LNCaP clone FGC (cell line): Measurements from ENCODE around the gene BBX.

Experiments
- DNase-seq: peaks from one replicate; pipeline ENCODE4 v3.0.0-alpha.2; 2011; ENCODE audit warnings: low read depth
- H3K4me3 ChIP-seq: 2 replicates; pipeline ENCODE4 v1.5.1; 2011; ENCODE audit warnings: mild to moderate bottlenecking, low read depth, low read length, control low read depth
- CTCF ChIP-seq: IDR thresholded peaks from 2 replicates; pipeline ENCODE4 v1.5.1; 2012; ENCODE audit warnings: mild to moderate bottlenecking; ENCODE audit not compliant: control insufficient read depth, insufficient read depth; ENCODE audit errors: extremely low read depth

BBX gene

GRCh38 chr3:107765524-107765923 lies 242.8 kb downstream of the BBX start:
- no peak for TF ChIP-seq CTCF
- DNase-seq = no peak
- H3K4me3 ChIP-seq = no peak overlapping the region

- no peak for TF ChIP-seq CTCF
- no peak overlapping the region for H3K4me3 ChIP-seq
- DNase-seq = no peak
Measured at GRCh38 chr3:107767897-107768605, 245.3 kb downstream of the BBX start.

- no peak for DNase-seq
- TF ChIP-seq CTCF = no peak
Measured at GRCh38 chr3:107769882-107770281, 247.1 kb downstream of the BBX start.

GRCh38 chr3:107772016-107772415 lies 249.3 kb downstream of the BBX start:
- DNase-seq = no peak
- no peak for TF ChIP-seq CTCF

More at GRCh38 chr3:107769882-107770281, 247.1 kb downstream of the BBX start:
- no peak overlapping the region for H3K4me3 ChIP-seq

GRCh38 chr3:107775974-107776373 lies 253.2 kb downstream of the BBX start:
- DNase-seq = no peak
- TF ChIP-seq CTCF = no peak

More at GRCh38 chr3:107772016-107772415, 249.3 kb downstream of the BBX start:
- no peak overlapping the region for H3K4me3 ChIP-seq

GRCh38 chr3:107781253-107781652 lies 258.5 kb downstream of the BBX start:
- no peak for TF ChIP-seq CTCF
- DNase-seq = no peak
- no peak overlapping the region for H3K4me3 ChIP-seq

More at GRCh38 chr3:107775974-107776373, 253.2 kb downstream of the BBX start:
- no peak overlapping the region for H3K4me3 ChIP-seq

- no peak overlapping the region for H3K4me3 ChIP-seq
- DNase-seq = no peak
- no peak for TF ChIP-seq CTCF
Measured at GRCh38 chr3:107782054-107782453, 259.3 kb downstream of the BBX start.
